Tibial nerve (tissue), 3 donors: ENCODE results near the gene PPT1.

Experiments used
- CTCF ChIP-seq, 5 experiments: fragments of 200-600 bp in 3 of 5; fragments of 450-650 bp in 2 of 5; sonication (generic) in 3 of 5; IDR thresholded peaks; one replicate each; pipeline ENCODE4 v1.5.1; 2016 to 2019; ENCODE audit warnings: antibody characterized with exemption in 5 of 5, mild to moderate bottlenecking in 3 of 5, moderate library complexity in 2 of 5
- POLR2A ChIP-seq, 2 donors: fragments of 450-650 bp; IDR thresholded peaks; one replicate each; pipeline ENCODE4 v1.6.1; 2017; ENCODE audit warnings: antibody characterized with exemption in 2 of 2, mild to moderate bottlenecking in 2 of 2, moderate library complexity in 2 of 2

- TF ChIP-seq CTCF (IDR thresholded peaks at IDR 0.05) (no peak), POLR2A (IDR thresholded peaks at IDR 0.05) (no peak)
Measured at GRCh38 chr1:40073062-40073461, 24.0 kb downstream of the PPT1 start.
